Spleen (tissue), 11 donors: ENCODE results near the gene SEPTIN12. TPM values are rescaled to one million over a fixed set of nuclear protein-coding genes. Genes with fewer than 3 reads are reported as not detected.
A peak's percentile ranks its signal among the peaks of the same experiment; 100 is the strongest.

ENCODE experiments used
- DNase-seq: peaks from one replicate; pipeline ENCODE4 v3.0.0-alpha.2; 2020
- H3K27ac ChIP-seq, 8 donors: fragments of 200-600 bp; sonication (generic) in 7 of 8; 1 replicate in 4 of 8; 2 replicates in 4 of 8; pipeline versions ENCODE4 v1.5.0 to v1.8.0; 2016 to 2021; ENCODE audit warnings: inconsistent platforms in 4 of 8, mild to moderate bottlenecking in 4 of 8, moderate library complexity in 1 of 8
- H3K27me3 ChIP-seq, 7 donors: fragments of 200-600 bp; sonication (generic) in 6 of 7; replicated peaks in 1 of 7; 1 replicate in 4 of 7; 2 replicates in 3 of 7; pipeline versions ENCODE4 v1.5.0 to v1.8.0; 2016 to 2021; ENCODE audit warnings: inconsistent platforms in 3 of 7, mild to moderate bottlenecking in 1 of 7
- H3K36me3 ChIP-seq, 6 donors: fragments of 200-600 bp; sonication (generic) in 5 of 6; 1 replicate in 4 of 6; 2 replicates in 2 of 6; pipeline versions ENCODE4 v1.5.0 to v1.8.0; 2016 to 2021; ENCODE audit warnings: inconsistent platforms in 2 of 6
- H3K4me1 ChIP-seq, 6 donors: fragments of 200-600 bp; sonication (generic) in 5 of 6; 1 replicate in 3 of 6; 2 replicates in 3 of 6; pipeline versions ENCODE4 v1.5.0 to v1.8.0; 2016 to 2021; ENCODE audit warnings: inconsistent platforms in 3 of 6
- H3K4me3 ChIP-seq, 8 donors: fragments of 200-600 bp; sonication (generic) in 7 of 8; 1 replicate in 4 of 8; 2 replicates in 4 of 8; pipeline versions ENCODE4 v1.5.0 to v1.8.0; 2016 to 2021; ENCODE audit warnings: inconsistent platforms in 4 of 8, mild to moderate bottlenecking in 4 of 8, moderate library complexity in 2 of 8
- H3K9me3 ChIP-seq, 8 donors: fragments of 200-600 bp; sonication (generic) in 7 of 8; 1 replicate in 4 of 8; 2 replicates in 4 of 8; pipeline versions ENCODE4 v1.5.0 to v1.8.0; 2016 to 2021; ENCODE audit warnings: inconsistent platforms in 4 of 8
- POLR2A ChIP-seq, 3 donors: fragments of 450-650 bp; IDR thresholded peaks; one replicate each; pipeline ENCODE4 v1.5.1; 2017; ENCODE audit warnings: antibody characterized with exemption in 3 of 3, mild to moderate bottlenecking in 1 of 3
- POLR2AphosphoS5 ChIP-seq, 3 donors: sonication (generic); formaldehyde crosslinking; IDR thresholded peaks; one replicate each; pipeline ENCODE4 v1.5.1; 2017; ENCODE audit warnings: antibody characterized with exemption in 3 of 3
- WGBS, 5 donors: extraction: QIAGEN DNeasy Blood & Tissue Kit in 3 of 5; methylation state at CpG; one replicate each; pipeline versions ENCODE4 v1.1.5 to v1.1.7; 2013 to 2018; 5-methylcytosine and 5-hydroxymethylcytosine counted together
- intact Hi-C: fragments of 100-400 bp; cut with DNase I; formaldehyde crosslinking; loops from one replicate; pipeline ENCODE4 v1.15.0; 2023; ENCODE audit warnings: low total_unique reads
- polyA plus RNA-seq, 3 donors: library from polyadenylated mRNA; stranded (reverse); fragments of 200-250 nt; gene quantifications; one replicate each; pipeline ENCODE4 v1.2.1, GENCODE V29; 2013
- total RNA-seq, 7 donors: library from RNA; depleted of rRNA in 3 of 7; stranded (reverse); fragments of >200 nt in 3 of 7; fragmentation: NEBNext Ultra II Directional in 4 of 7; extraction: Animal tissue kit (Norgen Biotek cat#: 25700) in 4 of 7; gene quantifications; one replicate each; pipeline versions ENCODE4 v1.1.0 to v1.2.1, GENCODE V29; 2016 to 2021
- TF ChIP-seq, protein P1 (sequence below), 11 experiments: fragments of 200-600 bp in 7 of 11; fragments of 450-650 bp in 4 of 11; sonication (generic) in 4 of 11; IDR thresholded peaks in 8 of 11; conservative IDR thresholded peaks in 3 of 11; 1 replicate in 7 of 11; 2 replicates in 4 of 11; pipeline versions ENCODE4 v1.4.0 to v1.8.0; 2016 to 2021; ENCODE audit warnings: antibody characterized with exemption in 11 of 11, inconsistent platforms in 4 of 11, mild to moderate bottlenecking in 1 of 11
- donor health status: healthy with polysubstance abuse.
- donor health status: DM: no; HTN: no; CAD: no; lungs with moderate emphysema.
- donor health status: DM: no; HTN: no; CAD: no.
- donor health status: Bipolar disorder and iron deficiency.
- donor health status: healthy.
- donor health status: DM: no; HTN: no; CAD: no.
- donor health status: DM: yes; HTN: yes; CAD: no.

SEPTIN12 gene
- total and polyA plus RNA-seq, 10 donors = 0.37 TPM; not detected in 9

DNA sequence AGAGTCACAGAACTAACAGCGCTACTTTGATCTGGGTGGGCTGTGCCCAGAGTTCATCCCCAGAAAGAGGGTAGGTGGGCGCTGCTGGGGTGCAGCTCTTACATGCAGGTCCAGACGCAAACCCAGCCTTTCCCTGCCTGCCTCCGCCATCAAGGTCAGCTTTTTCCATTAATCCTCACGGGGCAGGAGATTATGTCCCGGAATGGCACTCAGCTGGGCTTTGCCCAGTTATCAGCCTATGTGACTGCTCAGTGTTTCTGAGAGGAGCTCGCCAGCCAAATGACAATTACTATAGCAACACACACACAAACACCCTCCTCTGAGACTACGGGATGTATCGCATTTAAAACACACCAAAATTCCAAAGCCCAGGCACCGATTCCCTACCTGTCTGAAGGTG is 38.8 kb upstream of the SEPTIN12 start:
- no peaks in the 10 kb centered on the region for H3K27me3 ChIP-seq
- intact Hi-C loops = no loop called here
- no peak for DNase-seq
- peaks cover 0 to under 1% (median 0%) of the 10 kb centered on the region in 6 donors for H3K4me1 ChIP-seq
- H3K4me3 ChIP-seq = no peak overlapping the region
- peaks cover 4 to 100% (median 99%) of the 10 kb centered on the region in 6 donors for H3K36me3 ChIP-seq
- WGBS, 5 donors = 93 to 98% (median 95%) methylated on average over 10 of the region's 10 CpGs
- TF ChIP-seq POLR2AphosphoS5 (IDR thresholded peaks at IDR 0.05) = no peak
- TF ChIP-seq, protein P1, sequence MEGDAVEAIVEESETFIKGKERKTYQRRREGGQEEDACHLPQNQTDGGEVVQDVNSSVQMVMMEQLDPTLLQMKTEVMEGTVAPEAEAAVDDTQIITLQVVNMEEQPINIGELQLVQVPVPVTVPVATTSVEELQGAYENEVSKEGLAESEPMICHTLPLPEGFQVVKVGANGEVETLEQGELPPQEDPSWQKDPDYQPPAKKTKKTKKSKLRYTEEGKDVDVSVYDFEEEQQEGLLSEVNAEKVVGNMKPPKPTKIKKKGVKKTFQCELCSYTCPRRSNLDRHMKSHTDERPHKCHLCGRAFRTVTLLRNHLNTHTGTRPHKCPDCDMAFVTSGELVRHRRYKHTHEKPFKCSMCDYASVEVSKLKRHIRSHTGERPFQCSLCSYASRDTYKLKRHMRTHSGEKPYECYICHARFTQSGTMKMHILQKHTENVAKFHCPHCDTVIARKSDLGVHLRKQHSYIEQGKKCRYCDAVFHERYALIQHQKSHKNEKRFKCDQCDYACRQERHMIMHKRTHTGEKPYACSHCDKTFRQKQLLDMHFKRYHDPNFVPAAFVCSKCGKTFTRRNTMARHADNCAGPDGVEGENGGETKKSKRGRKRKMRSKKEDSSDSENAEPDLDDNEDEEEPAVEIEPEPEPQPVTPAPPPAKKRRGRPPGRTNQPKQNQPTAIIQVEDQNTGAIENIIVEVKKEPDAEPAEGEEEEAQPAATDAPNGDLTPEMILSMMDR (IDR thresholded peaks at IDR 0.05 in 8 of 11, conservative IDR thresholded peaks at IDR 0.05 in 3 of 11) = no peak
- no peak for TF ChIP-seq POLR2A (IDR thresholded peaks at IDR 0.05)
- H3K9me3 ChIP-seq = no peaks in the 10 kb centered on the region
- H3K27ac ChIP-seq = no peak overlapping the region

DNA sequence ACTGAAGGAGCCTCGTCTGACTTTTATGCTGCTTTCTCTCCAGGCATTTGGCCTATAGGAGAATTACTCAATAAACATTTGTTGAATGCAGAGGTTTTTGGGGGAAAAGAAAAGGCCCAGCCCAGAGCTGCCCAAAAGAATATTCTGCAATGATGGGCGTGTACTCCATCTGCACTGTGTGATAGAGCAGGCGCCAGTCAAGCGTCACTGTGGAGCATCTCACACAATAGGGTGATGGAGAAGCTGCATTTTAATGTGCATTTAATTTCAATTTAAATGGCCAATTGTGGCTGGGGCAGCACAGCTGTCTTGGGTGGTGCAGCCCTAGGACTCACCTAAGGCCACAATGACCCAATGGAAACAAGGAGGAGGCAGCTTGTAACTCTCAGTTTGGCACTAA is 38.4 kb upstream of the SEPTIN12 start:
- H3K27ac ChIP-seq = no peak overlapping the region

DNA sequence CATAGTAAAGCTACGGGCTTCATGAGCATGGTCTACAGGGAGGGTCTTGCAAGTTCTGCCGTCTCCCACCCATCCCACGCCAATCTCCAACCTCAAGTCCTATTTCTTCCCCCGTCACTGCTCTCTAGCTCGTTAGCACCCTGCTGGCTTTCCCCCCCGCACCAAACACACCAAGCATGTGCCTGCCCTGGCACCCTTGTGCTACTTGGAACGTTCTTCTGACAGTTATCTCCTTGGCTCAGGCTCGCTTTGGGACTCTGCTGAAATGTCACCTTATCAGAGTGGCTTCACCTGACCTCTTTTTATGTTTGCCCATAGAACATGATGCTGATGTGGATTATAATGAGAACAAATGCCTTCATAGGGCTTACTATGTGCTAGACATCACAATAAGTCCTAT is 37.1 kb upstream of the SEPTIN12 start:
- H3K9me3 ChIP-seq = no peaks in the 10 kb centered on the region
- H3K4me1 ChIP-seq = no peaks in the 10 kb centered on the region
- intact Hi-C loops = no loop called here
- no peak overlapping the region for H3K27ac ChIP-seq
- no peak overlapping the region for H3K4me3 ChIP-seq
- no peak for DNase-seq
- H3K36me3 ChIP-seq = peaks cover 0 to 100% (median 99%) of the 10 kb centered on the region in 6 donors
- no peak for TF ChIP-seq POLR2AphosphoS5 (IDR thresholded peaks at IDR 0.05)
- TF ChIP-seq, protein P1 (IDR thresholded peaks at IDR 0.05 in 8 of 11, conservative IDR thresholded peaks at IDR 0.05 in 3 of 11) = no peak
- TF ChIP-seq POLR2A (IDR thresholded peaks at IDR 0.05) = no peak
- 93 to 96% (median 94%) methylated on average over 8 of the region's 8 CpGs for WGBS, 5 donors
- H3K27me3 ChIP-seq = no peaks in the 10 kb centered on the region

More for the DNA sequence above, 38.4 kb upstream of the SEPTIN12 start:
- no peaks in the 10 kb centered on the region for H3K4me1 ChIP-seq
- TF ChIP-seq POLR2A (IDR thresholded peaks at IDR 0.05) (no peak), POLR2AphosphoS5 (IDR thresholded peaks at IDR 0.05) (no peak)
- TF ChIP-seq, protein P1 (IDR thresholded peaks at IDR 0.05 in 8 of 11, conservative IDR thresholded peaks at IDR 0.05 in 3 of 11) = no peak
- H3K36me3 ChIP-seq = peaks cover 4 to 100% (median 99%) of the 10 kb centered on the region in 6 donors
- H3K9me3 ChIP-seq = no peaks in the 10 kb centered on the region
- no peak for DNase-seq
- H3K27me3 ChIP-seq = no peaks in the 10 kb centered on the region
- intact Hi-C loops = no loop called here
- no peak overlapping the region for H3K4me3 ChIP-seq
- WGBS, 5 donors = 94 to 99% (median 96%) methylated on average over 4 of the region's 4 CpGs

DNA sequence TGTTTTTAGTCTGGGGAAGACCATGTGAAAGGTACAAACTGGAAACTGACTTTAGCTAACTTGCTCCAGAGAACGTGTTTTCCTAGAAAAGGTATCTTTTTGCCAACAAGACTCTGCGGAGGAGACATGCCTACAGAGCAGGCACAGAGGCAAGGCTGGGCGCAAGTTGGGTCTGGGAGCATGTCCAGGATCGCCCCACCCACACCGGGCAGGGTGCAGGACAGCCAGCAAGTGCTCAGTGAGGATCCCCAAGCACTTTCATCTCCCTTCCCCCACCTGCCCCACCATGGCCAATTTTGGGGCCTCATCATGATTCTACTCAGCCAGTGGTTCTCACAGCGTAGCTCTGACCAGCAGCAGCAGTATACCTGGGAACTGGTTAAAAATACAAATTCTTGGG is 32.5 kb upstream of the SEPTIN12 start:
- TF ChIP-seq POLR2AphosphoS5 (IDR thresholded peaks at IDR 0.05) (no peak), POLR2A (IDR thresholded peaks at IDR 0.05) (no peak)
- TF ChIP-seq, protein P1 (IDR thresholded peaks at IDR 0.05 in 8 of 11, conservative IDR thresholded peaks at IDR 0.05 in 3 of 11) = no peak
- H3K27ac ChIP-seq = no peak overlapping the region
- H3K36me3 ChIP-seq = peaks cover 0 to 100% (median 97%) of the 10 kb centered on the region in 6 donors
- 94 to 98% (median 96%) methylated on average over 6 of the region's 6 CpGs for WGBS, 5 donors
- H3K9me3 ChIP-seq = no peaks in the 10 kb centered on the region
- peak; percentile 10 for DNase-seq
- no peak overlapping the region for H3K4me3 ChIP-seq
- intact Hi-C loops = no loop called here
- H3K27me3 ChIP-seq = no peaks in the 10 kb centered on the region
- no peaks in the 10 kb centered on the region for H3K4me1 ChIP-seq
